Astrocyte of the cerebellum (primary cell): ENCODE measurements around the gene ARHGAP33.

Experiments used
- DNase-seq: peaks from one replicate; pipeline ENCODE4 v3.0.0-alpha.2; 2011; ENCODE audit warnings: low read depth
- H3K4me3 ChIP-seq: 2 replicates; pipeline ENCODE4 v1.5.1; 2011; ENCODE audit warnings: mild to moderate bottlenecking, low read depth, low read length, moderate library complexity
- in situ Hi-C: cut with HindIII; loops from 2 replicates; pipeline ENCODE4 v1.10.0; 2017; ENCODE audit warnings: low sequenced_read_pairs
- TF ChIP-seq, protein P1 (sequence below): IDR thresholded peaks from 2 replicates; pipeline ENCODE4 v1.5.1; 2012; ENCODE audit warnings: low read length, low read depth, moderate library complexity, mild to moderate bottlenecking; ENCODE audit errors: missing control alignments

The ARHGAP33 gene

GRCh38 chr19:35801828-35802227 lies 26.5 kb downstream of the ARHGAP33 start:
- TF ChIP-seq, protein P1, sequence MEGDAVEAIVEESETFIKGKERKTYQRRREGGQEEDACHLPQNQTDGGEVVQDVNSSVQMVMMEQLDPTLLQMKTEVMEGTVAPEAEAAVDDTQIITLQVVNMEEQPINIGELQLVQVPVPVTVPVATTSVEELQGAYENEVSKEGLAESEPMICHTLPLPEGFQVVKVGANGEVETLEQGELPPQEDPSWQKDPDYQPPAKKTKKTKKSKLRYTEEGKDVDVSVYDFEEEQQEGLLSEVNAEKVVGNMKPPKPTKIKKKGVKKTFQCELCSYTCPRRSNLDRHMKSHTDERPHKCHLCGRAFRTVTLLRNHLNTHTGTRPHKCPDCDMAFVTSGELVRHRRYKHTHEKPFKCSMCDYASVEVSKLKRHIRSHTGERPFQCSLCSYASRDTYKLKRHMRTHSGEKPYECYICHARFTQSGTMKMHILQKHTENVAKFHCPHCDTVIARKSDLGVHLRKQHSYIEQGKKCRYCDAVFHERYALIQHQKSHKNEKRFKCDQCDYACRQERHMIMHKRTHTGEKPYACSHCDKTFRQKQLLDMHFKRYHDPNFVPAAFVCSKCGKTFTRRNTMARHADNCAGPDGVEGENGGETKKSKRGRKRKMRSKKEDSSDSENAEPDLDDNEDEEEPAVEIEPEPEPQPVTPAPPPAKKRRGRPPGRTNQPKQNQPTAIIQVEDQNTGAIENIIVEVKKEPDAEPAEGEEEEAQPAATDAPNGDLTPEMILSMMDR: no peak
- in situ Hi-C loops: loop anchor here (10.0 kb wide), 1 partner anchor 163 kb away; no protein-coding TSS in a partner anchor
- no peak overlapping the region for H3K4me3 ChIP-seq

DNA sequence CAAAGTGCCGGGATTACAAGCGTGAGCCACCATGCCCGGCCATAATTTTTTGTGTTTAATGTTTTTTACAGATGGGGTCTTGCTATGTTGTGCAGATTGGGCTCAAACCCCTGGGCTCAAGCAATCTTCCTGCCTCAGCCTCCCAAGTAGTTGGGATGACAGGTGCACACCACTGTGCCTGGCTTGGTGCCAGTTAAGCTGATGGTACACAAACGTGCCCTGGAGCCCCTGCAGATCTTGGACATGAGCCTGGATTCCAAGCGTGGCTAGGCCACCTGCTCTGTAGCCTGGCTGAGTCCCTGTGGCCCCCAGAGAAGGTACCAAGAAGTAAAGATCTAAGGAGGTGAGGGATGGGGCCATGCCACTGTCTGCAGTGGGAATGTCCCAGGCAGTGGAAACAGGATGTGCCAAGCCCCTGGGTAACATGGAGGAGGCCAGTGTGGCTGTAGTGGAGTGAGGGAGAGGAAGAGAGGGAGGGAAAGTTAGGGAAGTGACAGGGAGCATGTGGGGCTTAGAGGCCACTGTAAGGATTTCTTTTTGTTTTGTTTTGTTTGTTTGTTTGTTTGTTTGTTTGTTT lies 30.2 kb downstream of the ARHGAP33 start:
- TF ChIP-seq, protein P1: no peak
- in situ Hi-C loops: loop anchor here (10.0 kb wide), 1 partner anchor 159 kb away; no protein-coding TSS in a partner anchor
- DNase-seq: no peak
- H3K4me3 ChIP-seq: no peak overlapping the region

More at GRCh38 chr19:35801828-35802227, 26.5 kb downstream of the ARHGAP33 start:
- no peak for DNase-seq

- in situ Hi-C loops: loop anchor here (10.0 kb wide), 1 partner anchor 158 kb away; no protein-coding TSS in a partner anchor
- TF ChIP-seq, protein P1: no peak
- no peak overlapping the region for H3K4me3 ChIP-seq
- no peak for DNase-seq
These were observed 31.2 kb downstream of the ARHGAP33 start for GRCh38 chr19:35806597-35806996.

DNA sequence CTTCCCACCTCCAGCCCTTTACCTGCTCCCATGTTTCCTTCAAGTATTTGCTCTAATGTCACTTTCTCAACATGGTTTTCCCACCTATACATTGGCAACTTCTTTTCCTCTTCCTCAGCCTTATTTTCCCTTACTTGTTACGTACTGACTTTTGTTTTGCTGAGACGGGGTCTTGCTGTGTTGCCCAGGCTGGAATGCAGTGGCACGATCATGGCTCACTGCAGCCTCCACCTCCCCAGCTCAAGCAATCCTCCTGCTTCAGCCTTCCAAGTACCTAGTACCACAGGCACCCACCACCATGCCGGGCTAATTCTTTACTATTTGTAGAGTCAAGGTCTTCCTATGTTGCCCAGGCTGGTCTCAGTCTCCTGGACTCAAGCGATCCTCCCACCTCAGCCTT lies 32.3 kb downstream of the ARHGAP33 start:
- in situ Hi-C loops: loop anchor here (10.0 kb wide), 1 partner anchor 157 kb away; no protein-coding TSS in a partner anchor
- no peak overlapping the region for H3K4me3 ChIP-seq
- no peak for DNase-seq
- TF ChIP-seq, protein P1: no peak

- TF ChIP-seq, protein P1: no peak
- H3K4me3 ChIP-seq: no peak overlapping the region
- in situ Hi-C loops: no loop called here
- no peak for DNase-seq
These were observed 36.2 kb downstream of the ARHGAP33 start for GRCh38 chr19:35811317-35812219.

- TF ChIP-seq, protein P1: no peak
- no peak for DNase-seq
- no peak within 1 kb of the TSS for H3K4me3 ChIP-seq
- in situ Hi-C loops: no loop called here
These were observed 37.1 kb downstream of the ARHGAP33 start, which contains the start of gene PRODH2 for GRCh38 chr19:35812220-35813042. PRODH2 (minus strand) TSS chr19:35812845; CDS start chr19:35812805, 40 bp downstream.
